HL-60 (cell line): ENCODE measurements around the gene BMPR2.

ENCODE experiments used
- CTCF ChIP-seq: IDR thresholded peaks from one replicate; pipeline ENCODE4 v1.5.1; 2011; ENCODE audit warnings: low read length, control low read depth, inconsistent platforms; ENCODE audit not compliant: insufficient read depth
- GABPA ChIP-seq: IDR thresholded peaks from 2 replicates; pipeline ENCODE4 v1.6.1; 2012; ENCODE audit warnings: low read depth
- POLR2AphosphoS5 ChIP-seq: IDR thresholded peaks from 2 replicates; pipeline ENCODE4 v1.6.1; 2012; ENCODE audit warnings: low read depth
- REST ChIP-seq: IDR thresholded peaks from 2 replicates; pipeline ENCODE4 v1.6.1; 2012; ENCODE audit warnings: low read depth; ENCODE audit not compliant: insufficient replicate concordance
- SPI1 ChIP-seq: IDR thresholded peaks from 2 replicates; pipeline ENCODE4 v1.6.1; 2012; ENCODE audit warnings: low read depth, mild to moderate bottlenecking, borderline replicate concordance

DNA sequence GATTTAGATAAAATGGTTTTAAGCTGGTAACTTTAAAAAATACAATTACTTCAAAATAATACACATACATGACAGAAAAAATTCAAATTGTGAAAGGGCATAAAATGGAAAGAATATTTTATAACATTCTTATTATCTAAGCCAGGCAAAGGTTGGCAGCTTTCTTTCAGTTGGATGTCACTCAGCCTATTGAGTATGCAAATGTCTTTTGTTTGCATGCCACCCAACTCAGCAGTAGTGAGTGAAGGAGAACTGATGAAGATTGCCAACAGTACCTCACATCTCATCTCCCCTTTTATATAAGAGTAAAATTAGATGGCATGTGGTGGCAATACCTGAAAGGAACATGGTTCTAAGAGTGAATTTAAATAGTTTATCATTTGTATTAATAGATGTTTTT, 24.8 kb downstream of the BMPR2 start:
- TF ChIP-seq CTCF (no peak), REST (no peak), POLR2AphosphoS5 (no peak), SPI1 (no peak), GABPA (no peak)
